Endothelial cell (in vitro differentiated cells): ENCODE measurements around the gene ITGA6. TPM values are rescaled to one million over a fixed set of nuclear protein-coding genes. Genes with fewer than 3 reads are reported as not detected.

Experiments used
- DNase-seq: peaks from one replicate; pipeline ENCODE4 v3.0.0; 2021; ENCODE audit warnings: low spot score
- H3K27ac Mint-ChIP-seq: one replicate; pipeline ENCODE4 v1.8.0; 2021; ENCODE audit warnings: mixed read lengths, inconsistent platforms; ENCODE audit not compliant: unreplicated experiment
- H3K27me3 Mint-ChIP-seq: one replicate; pipeline ENCODE4 v1.8.0; 2021; ENCODE audit warnings: mild to moderate bottlenecking, moderate library complexity, mixed read lengths, inconsistent platforms; ENCODE audit not compliant: unreplicated experiment
- H3K36me3 Mint-ChIP-seq: one replicate; pipeline ENCODE4 v1.8.0; 2021; ENCODE audit warnings: mild to moderate bottlenecking, low read depth, mixed read lengths, inconsistent platforms; ENCODE audit not compliant: unreplicated experiment
- H3K4me1 Mint-ChIP-seq: one replicate; pipeline ENCODE4 v1.8.0; 2021; ENCODE audit warnings: mild to moderate bottlenecking, mixed read lengths, inconsistent platforms; ENCODE audit not compliant: unreplicated experiment
- H3K4me3 Mint-ChIP-seq: one replicate; pipeline ENCODE4 v1.8.0; 2021; ENCODE audit warnings: mild to moderate bottlenecking, mixed read lengths, inconsistent platforms; ENCODE audit not compliant: unreplicated experiment
- H3K9me3 Mint-ChIP-seq: one replicate; pipeline ENCODE4 v1.8.0; 2021; ENCODE audit warnings: mixed read lengths, inconsistent platforms; ENCODE audit not compliant: unreplicated experiment
- CTCF ChIP-seq: fragments of 200-600 bp; sonication (generic); IDR thresholded peaks from one replicate; pipeline ENCODE4 v1.5.0; 2021; ENCODE audit warnings: antibody characterized with exemption; ENCODE audit not compliant: unreplicated experiment
- total RNA-seq: library from RNA; stranded (reverse); fragmentation: NEBNext Ultra II Directional; extraction: Animal tissue kit (Norgen Biotek cat#: 25700); gene quantifications from one replicate; pipeline ENCODE4 v1.2.1, GENCODE V29; 2021; ENCODE audit not compliant: unreplicated experiment

The ITGA6 gene
- total RNA-seq, 1 donor from 2014 or later: 34.0 TPM

- H3K27me3 Mint-ChIP-seq: no peaks in the 10 kb centered on the region
- H3K27ac Mint-ChIP-seq: no peak overlapping the region
- H3K36me3 Mint-ChIP-seq: peaks cover 24% of the 10 kb centered on the region
- peaks cover 2% of the 10 kb centered on the region for H3K9me3 Mint-ChIP-seq
- no peak for TF ChIP-seq CTCF
- no peak for DNase-seq
- H3K4me1 Mint-ChIP-seq: no peaks in the 10 kb centered on the region
- no peak overlapping the region for H3K4me3 Mint-ChIP-seq
Observed at GRCh38 chr2:172507199-172507598, 79.8 kb downstream of the ITGA6 start.

- peaks cover 6% of the 10 kb centered on the region for H3K27me3 Mint-ChIP-seq
- peaks cover 47% of the 10 kb centered on the region for H3K36me3 Mint-ChIP-seq
- no peak for DNase-seq
- no peaks in the 10 kb centered on the region for H3K4me1 Mint-ChIP-seq
- no peak overlapping the region for H3K27ac Mint-ChIP-seq
- H3K9me3 Mint-ChIP-seq: peaks cover 14% of the 10 kb centered on the region
- no peak for TF ChIP-seq CTCF
- no peak overlapping the region for H3K4me3 Mint-ChIP-seq
Observed at GRCh38 chr2:172510088-172510487, 82.7 kb downstream of the ITGA6 start.

- no peak for DNase-seq
- H3K4me3 Mint-ChIP-seq: no peak overlapping the region
- H3K9me3 Mint-ChIP-seq: peaks cover 14% of the 10 kb centered on the region
- no peak overlapping the region for H3K27ac Mint-ChIP-seq
- TF ChIP-seq CTCF: no peak
- peaks cover 6% of the 10 kb centered on the region for H3K27me3 Mint-ChIP-seq
- no peaks in the 10 kb centered on the region for H3K4me1 Mint-ChIP-seq
- peaks cover 47% of the 10 kb centered on the region for H3K36me3 Mint-ChIP-seq
Observed at GRCh38 chr2:172510548-172510947, 83.2 kb downstream of the ITGA6 start.

- no peak for DNase-seq
- peaks cover 52% of the 10 kb centered on the region for H3K36me3 Mint-ChIP-seq
- H3K27me3 Mint-ChIP-seq: peaks cover 6% of the 10 kb centered on the region
- no peak for TF ChIP-seq CTCF
- peaks cover 14% of the 10 kb centered on the region for H3K9me3 Mint-ChIP-seq
- no peak overlapping the region for H3K27ac Mint-ChIP-seq
- H3K4me1 Mint-ChIP-seq: no peaks in the 10 kb centered on the region
- H3K4me3 Mint-ChIP-seq: peak overlapping the region; percentile 47
Observed at GRCh38 chr2:172512810-172513523, 85.6 kb downstream of the ITGA6 start.

- no peaks in the 10 kb centered on the region for H3K4me1 Mint-ChIP-seq
Observed at GRCh38 chr2:172513524-172513900, 86.1 kb downstream of the ITGA6 start.

More at GRCh38 chr2:172513524-172513900, 86.1 kb downstream of the ITGA6 start:
- H3K4me3 Mint-ChIP-seq: peak overlapping the region; percentile 21
- H3K36me3 Mint-ChIP-seq: peaks cover 57% of the 10 kb centered on the region
- no peak overlapping the region for H3K27ac Mint-ChIP-seq
- H3K27me3 Mint-ChIP-seq: peaks cover 6% of the 10 kb centered on the region
- TF ChIP-seq CTCF: no peak
- peaks cover 14% of the 10 kb centered on the region for H3K9me3 Mint-ChIP-seq
- DNase-seq: no peak
